GM12892 (cell line): ENCODE data around the gene TSSK3.

ENCODE experiments used
- POLR2A ChIP-seq: IDR thresholded peaks from 2 replicates; pipeline ENCODE4 v1.6.1; 2011; ENCODE audit warnings: low read depth, low read length, control low read depth
- POLR2AphosphoS5 ChIP-seq: IDR thresholded peaks from 2 replicates; pipeline ENCODE4 v1.6.1; 2011; ENCODE audit warnings: low read depth, low read length, control low read depth
- TAF1 ChIP-seq: IDR thresholded peaks from 2 replicates; pipeline ENCODE4 v1.6.1; 2011; ENCODE audit warnings: low read depth, mild to moderate bottlenecking, control low read depth, low read length, borderline replicate concordance

DNA sequence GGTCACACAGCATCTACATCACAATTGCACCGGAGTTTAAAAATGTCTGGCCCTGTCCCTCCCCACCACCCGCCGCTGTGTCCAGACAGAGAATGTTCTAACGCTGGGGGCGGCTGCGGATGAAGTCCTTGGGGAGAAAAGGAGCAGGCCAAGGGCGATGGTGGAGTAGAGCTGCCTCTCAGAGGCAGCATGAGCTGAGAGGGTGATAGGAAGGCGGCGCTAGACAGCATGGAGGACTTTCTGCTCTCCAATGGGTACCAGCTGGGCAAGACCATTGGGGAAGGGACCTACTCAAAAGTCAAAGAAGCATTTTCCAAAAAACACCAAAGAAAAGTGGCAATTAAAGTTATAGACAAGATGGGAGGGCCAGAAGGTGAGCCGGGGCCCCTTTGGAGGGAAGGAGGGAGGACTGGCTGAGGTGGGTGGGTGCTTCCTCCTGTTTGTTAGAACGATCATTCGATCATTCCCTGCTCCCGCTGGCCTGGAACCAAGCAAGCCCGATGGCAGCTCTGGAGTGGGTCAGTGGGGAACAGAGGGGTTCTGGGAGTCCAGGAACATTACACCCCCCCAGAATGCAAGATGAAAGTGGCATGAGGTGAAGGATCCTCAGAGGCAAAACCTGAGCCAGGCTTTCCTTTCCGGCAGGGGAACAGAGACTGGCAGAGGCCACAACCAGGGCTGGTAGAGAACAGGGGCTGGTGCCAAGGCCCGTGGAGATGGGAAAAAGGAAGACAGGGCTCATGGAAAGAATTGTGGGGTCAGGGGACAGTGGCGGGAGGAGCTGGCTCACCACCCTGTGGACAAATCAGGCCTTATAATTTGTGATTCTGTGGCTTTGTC, at the start of gene TSSK3, which contains the start of gene FAM229A:
- no peak for TF ChIP-seq POLR2A
- TF ChIP-seq TAF1 = no peak
- no peak for TF ChIP-seq POLR2AphosphoS5
